Vagina (tissue), 2 donors: ENCODE results near the gene EARS2.

ENCODE experiments used
- POLR2A ChIP-seq, 2 donors: fragments of 450-650 bp; IDR thresholded peaks; one replicate each; pipeline ENCODE4 v1.6.1; 2017; ENCODE audit warnings: antibody characterized with exemption in 2 of 2, mild to moderate bottlenecking in 2 of 2, moderate library complexity in 2 of 2
- POLR2AphosphoS5 ChIP-seq, 2 donors: sonication (generic); formaldehyde crosslinking; IDR thresholded peaks; one replicate each; pipeline ENCODE4 v1.9.0; 2017; ENCODE audit warnings: antibody characterized with exemption in 2 of 2, mild to moderate bottlenecking in 2 of 2, low read depth in 1 of 2; ENCODE audit not compliant: insufficient read depth in 1 of 2
- TF ChIP-seq, protein P1 (sequence below), 3 experiments: fragments of 450-650 bp in 2 of 3; fragments of 200-600 bp in 1 of 3; sonication (generic) in 1 of 3; IDR thresholded peaks; one replicate each; pipeline ENCODE4 v1.5.1; 2017 to 2019; ENCODE audit warnings: antibody characterized with exemption in 3 of 3, mild to moderate bottlenecking in 2 of 3, moderate library complexity in 2 of 3

DNA sequence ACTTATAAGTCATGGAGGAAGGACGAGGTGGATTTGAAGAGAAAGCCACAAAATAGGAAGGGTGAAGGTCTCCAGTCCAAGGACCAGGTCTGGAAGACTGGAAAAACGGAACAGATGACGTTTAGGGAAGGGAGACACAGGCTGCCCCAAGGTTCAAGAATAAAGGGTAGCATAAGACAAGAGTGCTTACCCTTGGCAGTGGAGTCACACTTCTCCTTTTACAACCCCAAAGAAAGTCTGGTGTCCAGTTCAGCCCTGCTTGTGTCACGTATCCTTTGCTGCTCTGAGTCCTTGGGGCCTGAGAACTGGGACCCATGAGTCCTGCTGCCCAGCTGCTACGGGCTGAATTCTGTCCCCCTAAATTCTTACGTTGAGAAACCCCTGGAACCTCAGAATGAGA, 33.8 kb downstream of the EARS2 start:
- TF ChIP-seq, protein P1, sequence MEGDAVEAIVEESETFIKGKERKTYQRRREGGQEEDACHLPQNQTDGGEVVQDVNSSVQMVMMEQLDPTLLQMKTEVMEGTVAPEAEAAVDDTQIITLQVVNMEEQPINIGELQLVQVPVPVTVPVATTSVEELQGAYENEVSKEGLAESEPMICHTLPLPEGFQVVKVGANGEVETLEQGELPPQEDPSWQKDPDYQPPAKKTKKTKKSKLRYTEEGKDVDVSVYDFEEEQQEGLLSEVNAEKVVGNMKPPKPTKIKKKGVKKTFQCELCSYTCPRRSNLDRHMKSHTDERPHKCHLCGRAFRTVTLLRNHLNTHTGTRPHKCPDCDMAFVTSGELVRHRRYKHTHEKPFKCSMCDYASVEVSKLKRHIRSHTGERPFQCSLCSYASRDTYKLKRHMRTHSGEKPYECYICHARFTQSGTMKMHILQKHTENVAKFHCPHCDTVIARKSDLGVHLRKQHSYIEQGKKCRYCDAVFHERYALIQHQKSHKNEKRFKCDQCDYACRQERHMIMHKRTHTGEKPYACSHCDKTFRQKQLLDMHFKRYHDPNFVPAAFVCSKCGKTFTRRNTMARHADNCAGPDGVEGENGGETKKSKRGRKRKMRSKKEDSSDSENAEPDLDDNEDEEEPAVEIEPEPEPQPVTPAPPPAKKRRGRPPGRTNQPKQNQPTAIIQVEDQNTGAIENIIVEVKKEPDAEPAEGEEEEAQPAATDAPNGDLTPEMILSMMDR (IDR thresholded peaks at IDR 0.05), result no peak
- no peak for TF ChIP-seq POLR2AphosphoS5 (IDR thresholded peaks at IDR 0.05; ENCODE audit: insufficient read depth in 1 of 2, low read depth in 1 of 2)
- no peak for TF ChIP-seq POLR2A (IDR thresholded peaks at IDR 0.05)
